Measurements from ENCODE around the gene SHLD1. TPM values are rescaled to one million over a fixed set of nuclear protein-coding genes. Genes with fewer than 3 reads are reported as not detected.
"Not testable (repeated sequence)": the region's sequence is repeated elsewhere in the genome, so short reads cannot be mapped to it uniquely, and the experiment has no call there.

SHLD1 gene
- total RNA-seq, 2 donors from 2014 or later, result 10.1 to 14.4 TPM

- H3K27ac Mint-ChIP-seq, result no peak overlapping the region
- ATAC-seq (replicated peaks in 1 of 2) (no peak), DNase-seq (no peak)
- peaks cover 16% of the 10 kb centered on the region for H3K4me1 Mint-ChIP-seq (ENCODE audit: low read depth)
- peaks cover 5 to 22% of the 10 kb centered on the region in 2 donors for H3K36me3 Mint-ChIP-seq (ENCODE audit: insufficient read depth in 2 of 2)
- H3K27me3 Mint-ChIP-seq (ENCODE audit: low read depth), result no peaks in the 10 kb centered on the region
- H3K4me3 Mint-ChIP-seq, result no peak overlapping the region
- no peaks in the 10 kb centered on the region for H3K9me3 Mint-ChIP-seq
Observed at GRCh38 chr20:5776077-5776476, 25.9 kb downstream of the SHLD1 start.

DNA sequence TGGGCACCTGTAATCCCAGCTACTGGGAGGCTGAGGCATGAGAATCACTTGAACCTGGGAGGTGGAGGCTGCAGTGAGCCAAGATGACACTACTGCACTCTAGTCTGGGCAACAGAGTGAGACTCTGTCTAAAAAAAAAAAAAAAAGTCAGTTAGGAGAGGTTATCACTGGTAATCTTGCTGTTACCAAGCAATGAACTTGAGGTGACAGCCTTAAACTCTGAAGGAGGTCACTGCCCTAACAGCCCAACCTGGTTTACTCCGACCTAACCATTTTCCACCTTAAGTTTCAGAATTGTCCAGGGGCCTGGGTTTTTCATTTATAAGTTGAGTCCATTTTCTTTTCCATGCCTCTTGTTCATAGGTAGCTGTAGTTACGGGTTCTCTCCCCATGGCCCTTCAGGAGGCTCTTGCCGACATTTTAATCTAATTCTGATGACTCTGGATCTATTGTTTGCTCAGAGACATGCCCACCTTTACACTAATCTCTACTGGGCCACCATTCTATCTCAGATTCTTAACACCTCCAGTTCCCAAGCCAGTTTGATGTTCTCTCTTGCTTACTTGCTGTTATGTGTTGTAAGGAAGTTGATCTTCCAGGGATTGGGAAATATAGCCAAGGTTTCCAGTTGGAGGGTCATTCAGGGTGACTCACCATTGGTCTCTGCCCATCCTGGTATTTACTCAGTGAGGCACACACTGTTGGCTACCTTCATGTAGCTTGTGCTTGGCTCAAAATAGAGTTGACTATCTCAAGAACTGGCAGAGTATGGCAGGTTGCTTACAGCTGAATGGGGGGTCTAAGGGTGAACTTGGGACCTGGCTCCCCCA lies 29.1 kb downstream of the SHLD1 start:
- DNase-seq, result no peak
- H3K36me3 Mint-ChIP-seq (ENCODE audit: insufficient read depth in 2 of 2), result peaks cover 2 to 9% of the 10 kb centered on the region in 2 donors
- peaks cover 17% of the 10 kb centered on the region for H3K4me1 Mint-ChIP-seq (ENCODE audit: low read depth)
- no peak overlapping the region for H3K27ac Mint-ChIP-seq
- no peaks in the 10 kb centered on the region for H3K27me3 Mint-ChIP-seq (ENCODE audit: low read depth)
- no peak overlapping the region for H3K4me3 Mint-ChIP-seq
- ATAC-seq (replicated peaks in 1 of 2), result no peak
- no peaks in the 10 kb centered on the region for H3K9me3 Mint-ChIP-seq

GRCh38 chr20:5780846-5781217 lies 30.6 kb downstream of the SHLD1 start:
- H3K4me3 Mint-ChIP-seq, result peak overlapping the region; percentile 24 to 56
- peaks cover 2 to 5% of the 10 kb centered on the region in 2 donors for H3K36me3 Mint-ChIP-seq (ENCODE audit: insufficient read depth in 2 of 2)

GRCh38 chr20:5781367-5781766 lies 31.2 kb downstream of the SHLD1 start:
- not testable (repeated sequence) for H3K36me3 Mint-ChIP-seq (ENCODE audit: insufficient read depth in 2 of 2); H3K27ac Mint-ChIP-seq; H3K9me3 Mint-ChIP-seq; H3K27me3 Mint-ChIP-seq (ENCODE audit: low read depth); H3K4me3 Mint-ChIP-seq; DNase-seq; ATAC-seq (replicated peaks in 1 of 2)
- H3K4me1 Mint-ChIP-seq (ENCODE audit: low read depth), result peaks cover 17% of the 10 kb centered on the region

More at GRCh38 chr20:5780846-5781217, 30.6 kb downstream of the SHLD1 start:
- peaks cover 17% of the 10 kb centered on the region for H3K4me1 Mint-ChIP-seq (ENCODE audit: low read depth)
- H3K27me3 Mint-ChIP-seq (ENCODE audit: low read depth), result no peaks in the 10 kb centered on the region
- DNase-seq, result no peak
- peak; percentile 76 to 77 for ATAC-seq (replicated peaks in 1 of 2)
- H3K9me3 Mint-ChIP-seq, result no peaks in the 10 kb centered on the region
- H3K27ac Mint-ChIP-seq, result peak overlapping the region; percentile 36

- H3K36me3 Mint-ChIP-seq (ENCODE audit: insufficient read depth in 2 of 2), result peaks cover 2 to 5% of the 10 kb centered on the region in 2 donors
- H3K4me1 Mint-ChIP-seq (ENCODE audit: low read depth), result peaks cover 23% of the 10 kb centered on the region
- no peak overlapping the region for H3K4me3 Mint-ChIP-seq
- no peak for ATAC-seq (replicated peaks in 1 of 2)
- H3K27me3 Mint-ChIP-seq (ENCODE audit: low read depth), result no peaks in the 10 kb centered on the region
- no peaks in the 10 kb centered on the region for H3K9me3 Mint-ChIP-seq
- peak overlapping the region; percentile 47 for H3K27ac Mint-ChIP-seq
- no peak for DNase-seq
Observed at GRCh38 chr20:5781798-5782750, 31.9 kb downstream of the SHLD1 start.

GRCh38 chr20:5784735-5785134 lies 34.5 kb downstream of the SHLD1 start:
- peaks cover 31% of the 10 kb centered on the region for H3K4me1 Mint-ChIP-seq (ENCODE audit: low read depth)
- H3K9me3 Mint-ChIP-seq, result no peaks in the 10 kb centered on the region
- no peak overlapping the region for H3K27ac Mint-ChIP-seq
- no peak overlapping the region for H3K4me3 Mint-ChIP-seq
- H3K27me3 Mint-ChIP-seq (ENCODE audit: low read depth), result no peaks in the 10 kb centered on the region
- peaks cover 2% of the 10 kb centered on the region in 2 donors for H3K36me3 Mint-ChIP-seq (ENCODE audit: insufficient read depth in 2 of 2)
- DNase-seq, result no peak
- ATAC-seq (replicated peaks in 1 of 2), result no peak

GRCh38 chr20:5785146-5785545 lies 34.9 kb downstream of the SHLD1 start:
- Mint-ChIP-seq H3K4me1 (ENCODE audit: low read depth) (peaks cover 30% of the 10 kb centered on the region), H3K4me3 (no peak overlapping the region), H3K27me3 (ENCODE audit: low read depth) (no peaks in the 10 kb centered on the region), H3K27ac (no peak overlapping the region), H3K36me3 (ENCODE audit: insufficient read depth in 2 of 2) (peaks cover 2% of the 10 kb centered on the region in 2 donors), H3K9me3 (no peaks in the 10 kb centered on the region)
- ATAC-seq (replicated peaks in 1 of 2) (no peak), DNase-seq (no peak)

DNA sequence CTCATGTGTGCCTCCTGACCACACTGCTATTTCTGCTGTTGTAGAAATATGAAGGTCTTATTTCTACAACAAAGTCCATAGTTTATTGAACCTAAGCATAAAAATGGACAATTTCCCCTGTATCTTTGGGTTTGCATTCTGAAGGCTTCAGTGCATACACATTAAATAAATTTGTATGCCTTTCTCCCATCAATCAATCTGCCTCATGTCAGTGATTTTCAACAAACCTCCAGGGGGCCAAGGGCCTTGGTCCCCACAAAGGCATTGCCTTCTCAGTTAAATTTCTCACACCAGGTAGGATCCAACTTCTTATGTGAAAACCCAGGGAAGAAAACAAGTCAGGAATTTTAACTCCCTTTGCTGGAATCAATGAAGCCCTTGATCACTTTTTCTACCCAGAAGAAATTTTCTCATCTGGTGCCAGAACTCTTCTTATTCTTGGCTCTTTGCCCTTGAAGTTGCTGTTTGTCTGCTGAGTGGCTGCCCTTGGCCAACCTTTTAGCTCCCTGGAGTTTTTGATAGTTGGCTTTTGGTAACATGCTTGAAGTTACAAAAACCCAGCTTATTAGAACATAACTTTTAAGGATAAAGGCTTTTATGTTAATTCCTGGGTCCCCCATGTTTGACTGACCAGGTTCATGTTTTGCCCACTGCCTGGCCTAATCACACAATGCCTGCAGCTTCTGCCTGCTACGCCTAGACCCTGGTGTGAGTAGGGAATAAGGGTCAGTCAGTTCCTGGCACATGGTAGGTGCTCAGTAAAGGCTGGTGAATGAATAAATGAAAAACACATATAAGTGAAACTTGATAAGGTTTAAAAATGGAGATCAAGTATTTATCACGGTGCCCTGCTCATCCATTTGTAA lies 37.0 kb downstream of the SHLD1 start:
- peaks cover 0 to 2% of the 10 kb centered on the region in 2 donors for H3K36me3 Mint-ChIP-seq (ENCODE audit: insufficient read depth in 2 of 2)
- no peaks in the 10 kb centered on the region for H3K27me3 Mint-ChIP-seq (ENCODE audit: low read depth)
- H3K4me1 Mint-ChIP-seq (ENCODE audit: low read depth), result peaks cover 15% of the 10 kb centered on the region
- no peak overlapping the region for H3K4me3 Mint-ChIP-seq
- no peak for DNase-seq
- peak overlapping the region; percentile 74 for H3K27ac Mint-ChIP-seq
- no peak for ATAC-seq (replicated peaks in 1 of 2)
- H3K9me3 Mint-ChIP-seq, result no peaks in the 10 kb centered on the region

DNA sequence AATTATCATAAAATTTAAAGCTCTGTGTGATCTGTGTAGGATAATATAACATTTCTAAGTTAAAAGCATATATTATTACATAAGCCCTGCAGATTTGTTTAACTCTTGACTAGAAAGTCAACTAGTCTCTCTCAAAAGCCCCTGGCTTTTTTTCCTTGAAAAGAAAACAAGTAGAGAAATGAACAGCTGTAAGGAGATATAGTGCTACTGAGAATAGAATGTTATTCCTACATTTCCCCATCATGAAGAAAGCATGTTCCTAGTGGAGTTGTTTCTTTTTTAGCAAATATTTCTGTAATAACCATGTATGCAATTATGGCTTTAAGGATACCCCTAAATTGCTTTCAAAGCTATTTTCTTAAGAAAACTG lies 37.6 kb downstream of the SHLD1 start:
- no peaks in the 10 kb centered on the region for H3K9me3 Mint-ChIP-seq
- ATAC-seq (replicated peaks in 1 of 2), result no peak
- no peak for DNase-seq
- H3K27ac Mint-ChIP-seq, result no peak overlapping the region
- H3K36me3 Mint-ChIP-seq (ENCODE audit: insufficient read depth in 2 of 2), result peaks cover 0 to 2% of the 10 kb centered on the region in 2 donors
- H3K27me3 Mint-ChIP-seq (ENCODE audit: low read depth), result no peaks in the 10 kb centered on the region
- H3K4me3 Mint-ChIP-seq, result no peak overlapping the region
- H3K4me1 Mint-ChIP-seq (ENCODE audit: low read depth), result peaks cover 14% of the 10 kb centered on the region

DNA sequence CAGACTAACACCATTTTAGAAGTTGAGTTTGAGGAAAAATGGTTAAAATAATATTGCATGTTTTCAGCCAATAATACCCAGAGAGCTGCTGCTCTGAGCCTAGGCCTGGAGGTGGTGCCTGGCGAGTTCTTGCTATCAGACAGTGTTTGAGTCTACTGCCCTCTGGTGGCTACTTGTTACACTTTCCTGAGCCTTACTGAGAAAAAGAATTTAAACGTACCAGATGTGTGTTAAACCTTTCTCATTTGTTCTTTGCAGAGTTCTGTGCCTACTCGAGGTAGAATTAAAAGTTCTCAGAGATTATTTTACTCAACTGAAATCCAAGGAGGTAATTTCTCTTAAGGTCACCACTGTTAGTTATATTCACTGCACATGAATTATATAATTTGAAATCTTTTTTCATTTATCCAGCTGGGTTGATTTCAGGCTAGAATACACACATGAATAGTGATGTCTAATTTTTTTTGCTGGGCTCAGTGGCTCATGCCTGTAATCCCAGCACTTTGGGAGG lies 38.2 kb downstream of the SHLD1 start:
- H3K27ac Mint-ChIP-seq, result no peak overlapping the region
- no peaks in the 10 kb centered on the region for H3K27me3 Mint-ChIP-seq (ENCODE audit: low read depth)
- H3K4me3 Mint-ChIP-seq, result no peak overlapping the region
- peaks cover 14% of the 10 kb centered on the region for H3K4me1 Mint-ChIP-seq (ENCODE audit: low read depth)
- DNase-seq (peak; percentile 78 to 80), ATAC-seq (replicated peaks in 1 of 2) (peak; percentile 93 to 95)
- H3K9me3 Mint-ChIP-seq, result no peaks in the 10 kb centered on the region
- H3K36me3 Mint-ChIP-seq (ENCODE audit: insufficient read depth in 2 of 2), result peaks cover 0 to 2% of the 10 kb centered on the region in 2 donors

DNA sequence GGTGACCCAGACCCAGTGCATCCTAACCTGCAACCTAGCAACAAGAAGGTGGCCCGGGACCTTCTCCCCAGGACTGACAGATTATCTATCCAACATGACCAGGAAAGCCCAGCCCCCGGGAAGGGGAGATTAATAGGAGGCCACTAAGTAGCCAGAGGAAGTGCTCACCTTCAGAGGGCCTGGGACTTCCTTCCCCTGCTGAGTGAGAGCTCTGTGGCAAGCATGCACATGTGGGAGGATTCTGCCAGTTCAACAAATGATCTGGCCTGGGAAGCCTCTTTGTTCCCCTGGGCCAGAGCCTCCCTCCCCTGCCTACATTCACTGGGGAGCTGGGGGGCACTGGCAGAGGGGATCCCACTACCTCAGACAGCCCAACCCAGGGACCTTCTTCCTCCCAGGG lies 39.6 kb downstream of the SHLD1 start:
- Mint-ChIP-seq H3K4me1 (ENCODE audit: low read depth) (peaks cover 14% of the 10 kb centered on the region), H3K9me3 (no peaks in the 10 kb centered on the region), H3K27me3 (ENCODE audit: low read depth) (no peaks in the 10 kb centered on the region), H3K4me3 (no peak overlapping the region), H3K27ac (no peak overlapping the region), H3K36me3 (ENCODE audit: insufficient read depth in 2 of 2) (peaks cover 0 to 2% of the 10 kb centered on the region in 2 donors)
- ATAC-seq (replicated peaks in 1 of 2), result no peak
- no peak for DNase-seq

DNA sequence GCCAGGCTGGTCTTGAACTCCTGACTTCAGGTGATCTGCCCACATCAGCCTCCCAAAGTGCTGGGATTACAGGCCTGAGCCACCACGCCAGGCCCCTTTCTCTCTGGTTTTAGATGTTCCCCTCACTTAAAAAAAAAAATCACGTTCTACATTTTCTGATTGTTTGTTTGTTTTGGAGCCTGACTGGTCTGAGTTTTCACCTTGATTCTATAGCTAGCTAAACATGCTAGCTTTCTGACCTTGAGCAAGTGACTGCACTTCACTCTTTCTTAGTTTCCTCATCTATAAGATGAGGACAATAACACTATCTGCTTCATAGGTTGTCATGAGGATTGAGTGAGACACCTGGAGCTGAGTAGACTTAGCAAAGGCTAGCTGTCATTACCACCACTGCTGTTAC lies 43.7 kb downstream of the SHLD1 start:
- H3K9me3 Mint-ChIP-seq, result no peaks in the 10 kb centered on the region
- no peak overlapping the region for H3K27ac Mint-ChIP-seq
- no peaks in the 10 kb centered on the region for H3K27me3 Mint-ChIP-seq (ENCODE audit: low read depth)
- peaks cover 0 to 2% of the 10 kb centered on the region in 2 donors for H3K36me3 Mint-ChIP-seq (ENCODE audit: insufficient read depth in 2 of 2)
- no peak overlapping the region for H3K4me3 Mint-ChIP-seq
- ATAC-seq (replicated peaks in 1 of 2) (no peak), DNase-seq (no peak)
- peaks cover 5% of the 10 kb centered on the region for H3K4me1 Mint-ChIP-seq (ENCODE audit: low read depth)
